Lung (tissue), 12 donors: Measurements from ENCODE around the gene PFKFB4. TPM values are rescaled to one million over a fixed set of nuclear protein-coding genes. Genes with fewer than 3 reads are reported as not detected.

Source experiments
- ATAC-seq: fragments of 200-7000 bp; cut with Tn5 transposase; one replicate; pipeline ENCODE4 v1.9.1; 2020; ENCODE audit warnings: moderate number of reproducible peaks; ENCODE audit not compliant: insufficient read depth, low FRiP score
- DNase-seq, 3 donors: peaks; one replicate each; pipeline ENCODE4 v3.0.0-alpha.2; 2013 to 2017
- H3K27ac ChIP-seq, 2 donors: one replicate each; pipeline ENCODE4 v1.5.1; 2013; ENCODE audit warnings: mild to moderate bottlenecking in 2 of 2, moderate library complexity in 2 of 2, control low read depth in 1 of 2, inconsistent platforms in 1 of 2, low read depth in 1 of 2, low read length in 1 of 2
- H3K27me3 ChIP-seq, 3 donors: one replicate each; pipeline ENCODE4 v1.5.1; 2013; ENCODE audit warnings: low read length in 2 of 3; ENCODE audit not compliant: control insufficient read depth in 3 of 3, insufficient read depth in 3 of 3
- H3K36me3 ChIP-seq, 4 donors: one replicate each; pipeline ENCODE4 v1.5.1; 2013; ENCODE audit warnings: low read length in 4 of 4, mild to moderate bottlenecking in 1 of 4, moderate library complexity in 1 of 4; ENCODE audit not compliant: control insufficient read depth in 4 of 4, insufficient read depth in 4 of 4
- H3K4me1 ChIP-seq, 5 donors: one replicate each; pipeline ENCODE4 v1.5.1; 2013; ENCODE audit warnings: low read length in 5 of 5, mild to moderate bottlenecking in 2 of 5, moderate library complexity in 1 of 5; ENCODE audit not compliant: control insufficient read depth in 5 of 5, insufficient read depth in 5 of 5
- H3K4me3 ChIP-seq: one replicate; pipeline ENCODE4 v1.5.1; 2013; ENCODE audit warnings: mild to moderate bottlenecking, control low read depth, moderate library complexity
- H3K9ac ChIP-seq, 2 donors: one replicate each; pipeline ENCODE4 v1.5.1; 2013; ENCODE audit warnings: low read length in 2 of 2, control low read depth in 1 of 2; ENCODE audit not compliant: insufficient read depth in 1 of 2
- H3K9me3 ChIP-seq, 4 donors: one replicate each; pipeline ENCODE4 v1.5.1; 2013; ENCODE audit warnings: low read length in 3 of 4, mild to moderate bottlenecking in 1 of 4, moderate library complexity in 1 of 4; ENCODE audit not compliant: control insufficient read depth in 4 of 4, insufficient read depth in 3 of 4
- CTCF ChIP-seq: IDR thresholded peaks from 2 replicates; pipeline ENCODE4 v1.5.1; 2012; ENCODE audit warnings: mild to moderate bottlenecking; ENCODE audit errors: control extremely low read depth, extremely low read depth
- WGBS, 2 donors: extraction: QIAGEN DNeasy Blood & Tissue Kit; methylation state at CpG; one replicate each; pipeline ENCODE4 v1.1.7; 2013; 5-methylcytosine and 5-hydroxymethylcytosine counted together
- polyA plus RNA-seq, 2 donors: library from polyadenylated mRNA; stranded (reverse); fragments of 200-250 nt; gene quantifications; one replicate each; pipeline ENCODE4 v1.2.1, GENCODE V29; 2013
- total RNA-seq, 2 donors: library from RNA; depleted of rRNA in 1 of 2; stranded (reverse); fragments of >200 nt in 1 of 2; gene quantifications; one replicate each; pipeline ENCODE4 v1.2.1, GENCODE V29; 2014 to 2021
- donor health status: control.
- donor health status: control.
- donor health status: Bipolar disorder and iron deficiency.
- donor health status: healthy.
- donor health status: DM: yes; HTN: yes; CAD: no.

The PFKFB4 gene
- total and polyA plus RNA-seq, 4 donors: 3.6 to 15.9 (median 12.1) TPM

- no peak for TF ChIP-seq CTCF
- Histone ChIP-seq H3K9me3 (no peaks in the 10 kb centered on the region), H3K27ac (no peak overlapping the region), H3K36me3 (no peaks in the 10 kb centered on the region), H3K9ac (no peak overlapping the region), H3K4me3 (no peak overlapping the region), H3K4me1 (no peaks in the 10 kb centered on the region), H3K27me3 (no peaks in the 10 kb centered on the region)
- DNase-seq (no peak), ATAC-seq (no peak)
- 90 to 94% methylated on average over 18 of the region's 18 CpGs for WGBS, 2 donors
Observed at GRCh38 chr3:48569808-48570450, 13.3 kb upstream of the PFKFB4 start.

GRCh38 chr3:48569400-48569799 is 12.8 kb upstream of the PFKFB4 start:
- DNase-seq (no peak), ATAC-seq (no peak)
- Histone ChIP-seq H3K27ac (no peak overlapping the region), H3K9ac (no peak overlapping the region), H3K36me3 (no peaks in the 10 kb centered on the region), H3K4me1 (no peaks in the 10 kb centered on the region), H3K9me3 (no peaks in the 10 kb centered on the region), H3K27me3 (no peaks in the 10 kb centered on the region), H3K4me3 (no peak overlapping the region)
- WGBS, 2 donors: 86 to 93% methylated on average over 10 of the region's 10 CpGs
- no peak for TF ChIP-seq CTCF

- Histone ChIP-seq H3K9ac (no peak overlapping the region), H3K9me3 (no peaks in the 10 kb centered on the region), H3K4me3 (no peak overlapping the region), H3K27ac (no peak overlapping the region), H3K4me1 (peaks cover 0 to 2% (median 0%) of the 10 kb centered on the region in 5 donors), H3K27me3 (no peaks in the 10 kb centered on the region), H3K36me3 (no peaks in the 10 kb centered on the region)
- WGBS, 2 donors: 92 to 95% methylated on average over 7 of the region's 7 CpGs
- TF ChIP-seq CTCF: no peak
- DNase-seq: no peak
- ATAC-seq: no peak
Observed at GRCh38 chr3:48568476-48568875, 11.9 kb upstream of the PFKFB4 start.

GRCh38 chr3:48567500-48567899 is 10.9 kb upstream of the PFKFB4 start:
- TF ChIP-seq CTCF: no peak
- no peak overlapping the region for H3K9ac ChIP-seq
- WGBS, 2 donors: 92 to 96% methylated on average over 11 of the region's 11 CpGs
- H3K4me3 ChIP-seq: no peak overlapping the region
- no peak for ATAC-seq
- no peaks in the 10 kb centered on the region for H3K36me3 ChIP-seq
- H3K27ac ChIP-seq: no peak overlapping the region
- H3K9me3 ChIP-seq: no peaks in the 10 kb centered on the region
- peaks cover 0 to 2% (median 0%) of the 10 kb centered on the region in 5 donors for H3K4me1 ChIP-seq
- no peaks in the 10 kb centered on the region for H3K27me3 ChIP-seq
- DNase-seq: no peak
